Ramos (cell line): Measurements from ENCODE around the gene NRL.

ENCODE experiments used
- in situ Hi-C: fragments of 300-500 bp; cut with MboI; formaldehyde crosslinking; loops from one replicate; pipeline ENCODE4 v1.14.3; 2022; ENCODE audit warnings: low sequenced_read_pairs; ENCODE audit not compliant: unreplicated experiment

Gene NRL

GRCh38 chr14:24071836-24072430 is 42.8 kb downstream of the NRL start:
- in situ Hi-C loops = no loop called here

DNA sequence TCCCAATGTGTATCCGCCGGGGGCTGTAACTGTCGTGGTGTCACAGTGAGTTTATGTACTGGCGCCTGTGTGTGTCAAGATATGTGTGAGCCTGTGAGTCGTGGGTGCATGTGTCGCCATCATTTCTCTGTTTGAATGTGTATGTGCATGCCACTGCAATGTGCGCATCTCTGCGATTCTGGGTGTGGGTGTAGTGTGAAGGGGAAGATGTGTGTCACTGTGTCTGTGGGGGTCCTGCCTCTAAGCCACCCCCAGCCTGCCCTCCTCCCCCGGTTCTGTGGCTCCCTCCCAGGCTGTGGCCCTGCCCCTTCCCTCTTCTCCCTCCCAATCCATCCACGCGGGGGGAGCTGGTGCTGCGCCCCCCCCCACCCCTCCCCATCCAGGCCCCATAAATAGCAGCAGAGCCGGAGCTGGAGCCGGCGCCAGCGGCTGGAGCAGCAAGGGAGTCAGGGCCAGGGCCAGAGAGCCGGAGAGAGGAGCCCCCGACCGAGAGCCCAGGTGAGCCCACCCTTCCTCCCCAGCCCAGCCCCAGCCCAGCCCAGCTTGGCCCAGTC is 43.5 kb downstream of the NRL start, which contains the start of gene CPNE6:
CPNE6 (plus strand) TSS at position 419 of the 554 bp plus-strand sequence. CDS start 1,375 bp downstream, outside the sequence.
- in situ Hi-C loops = no loop called here

DNA sequence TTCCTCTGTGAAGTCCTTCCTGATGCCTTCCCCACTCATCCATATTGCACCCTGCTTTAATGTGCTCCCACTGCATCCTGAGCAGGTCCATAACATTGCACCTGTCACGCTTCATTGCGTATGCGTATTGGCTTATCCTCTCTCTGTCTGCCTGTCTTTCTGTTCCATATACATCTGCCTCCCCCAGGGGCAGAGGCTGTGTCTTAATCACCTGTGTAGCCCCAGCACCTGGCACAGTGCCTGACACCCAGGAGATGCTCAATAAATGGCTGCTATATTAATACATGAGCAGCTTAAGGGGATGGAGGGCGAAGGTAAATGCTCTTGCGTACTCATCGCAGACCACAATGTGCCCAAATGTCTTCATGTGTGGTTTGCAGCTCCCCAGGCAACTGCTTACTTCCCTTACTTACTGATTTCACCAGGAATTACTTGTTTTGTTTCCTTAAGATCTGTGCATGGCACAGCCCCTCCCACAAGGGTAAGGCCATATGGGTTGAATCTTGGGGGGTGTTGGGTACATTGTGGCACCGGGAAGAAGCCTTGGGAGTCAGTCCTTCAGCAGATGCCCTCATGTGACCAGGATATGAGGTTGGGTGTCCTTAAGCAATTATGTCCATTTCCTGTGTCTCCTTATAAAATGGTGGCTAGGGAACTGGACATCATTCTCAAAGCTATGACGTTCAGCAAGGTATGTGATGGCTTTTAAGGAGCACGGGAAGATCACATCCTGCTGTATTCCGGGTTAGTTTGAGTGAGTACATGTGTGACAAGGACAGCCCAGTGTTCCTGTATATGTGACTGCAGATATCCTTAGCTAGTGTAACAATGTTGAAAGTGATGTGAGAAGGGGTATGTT is 44.2 kb downstream of the NRL start:
- in situ Hi-C loops = no loop called here

DNA sequence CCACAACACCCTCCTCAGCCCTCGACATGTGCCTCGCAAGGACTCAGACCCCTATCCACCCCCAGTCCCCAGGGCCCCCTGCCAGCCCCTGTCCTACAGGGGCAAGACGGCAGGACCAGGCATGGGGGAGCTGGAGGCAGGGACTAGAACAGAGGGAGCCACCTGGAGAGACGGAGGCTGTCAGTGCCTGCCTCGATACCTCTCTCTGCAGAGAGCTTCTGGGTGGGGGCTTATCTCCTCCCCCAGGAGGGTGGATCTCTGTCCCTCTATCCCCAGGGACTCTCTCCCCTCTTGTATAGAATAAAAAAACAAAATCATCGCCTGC is 45.4 kb downstream of the NRL start:
- in situ Hi-C loops = no loop called here

DNA sequence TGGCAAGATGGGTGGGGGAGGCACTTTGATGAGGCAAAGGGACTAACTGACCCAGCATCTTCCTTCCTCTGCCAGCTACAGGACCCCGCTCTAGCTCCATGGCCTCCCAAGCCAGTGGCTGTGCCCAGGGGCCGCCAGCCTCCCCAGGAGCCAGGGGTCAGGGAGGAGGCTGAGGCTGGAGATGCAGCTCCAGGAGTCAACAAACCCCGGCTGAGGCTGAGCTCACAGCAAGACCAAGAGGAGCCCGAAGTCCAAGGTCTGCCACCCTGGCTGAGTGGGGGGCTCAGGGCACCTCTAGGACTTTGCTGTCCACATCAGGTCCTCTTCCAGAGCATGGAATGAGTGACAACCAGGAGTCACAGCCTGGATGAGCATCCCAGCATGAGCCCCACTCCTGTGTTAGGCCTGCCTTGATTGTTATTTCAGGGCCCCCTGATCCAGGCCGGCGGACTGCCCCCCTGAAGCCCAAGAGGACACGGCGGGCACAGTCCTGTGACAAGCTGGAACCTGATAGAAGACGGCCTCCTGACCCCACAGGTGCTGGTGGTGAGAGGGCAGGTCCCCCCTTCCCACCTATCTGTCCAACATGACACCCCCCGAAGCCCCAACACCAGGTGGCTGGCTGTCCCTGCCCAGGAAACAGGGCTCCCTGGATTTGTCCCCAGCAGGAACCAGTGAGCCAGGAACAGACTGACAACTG is 45.9 kb downstream of the NRL start:
- in situ Hi-C loops = no loop called here

GRCh38 chr14:24067133-24068082 is 47.3 kb downstream of the NRL start:
- in situ Hi-C loops = no loop called here

DNA sequence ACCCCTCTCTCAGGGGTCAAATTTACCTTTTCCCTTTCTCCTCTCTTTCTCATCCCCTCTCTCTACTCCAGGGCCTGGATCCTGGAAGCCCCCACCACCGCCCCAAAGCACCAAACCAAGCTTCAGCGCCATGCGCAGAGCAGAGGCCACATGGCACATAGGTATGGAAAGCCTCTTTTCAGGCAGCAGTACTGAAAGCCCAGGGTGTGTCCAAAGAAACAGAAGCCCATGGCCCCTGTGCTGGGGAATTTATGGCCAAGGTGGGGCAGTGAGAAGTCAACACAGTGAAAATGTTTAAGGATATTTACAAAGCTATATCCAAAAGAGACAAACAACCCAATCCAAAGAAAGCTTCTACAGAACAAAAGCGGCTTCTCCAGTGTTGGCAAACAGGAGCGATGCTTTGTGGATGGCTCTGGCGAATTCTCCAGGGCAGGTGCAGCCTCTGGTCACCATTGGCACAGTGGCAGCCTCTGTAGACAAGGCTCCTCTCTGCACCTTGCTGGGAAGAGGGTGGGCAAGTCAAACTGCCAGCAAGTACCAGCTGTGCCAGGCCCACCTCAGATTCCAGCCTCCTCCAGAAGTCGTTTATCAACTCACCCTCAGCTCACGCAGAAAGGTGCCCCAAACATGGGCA is 48.1 kb downstream of the NRL start:
- in situ Hi-C loops = no loop called here

DNA sequence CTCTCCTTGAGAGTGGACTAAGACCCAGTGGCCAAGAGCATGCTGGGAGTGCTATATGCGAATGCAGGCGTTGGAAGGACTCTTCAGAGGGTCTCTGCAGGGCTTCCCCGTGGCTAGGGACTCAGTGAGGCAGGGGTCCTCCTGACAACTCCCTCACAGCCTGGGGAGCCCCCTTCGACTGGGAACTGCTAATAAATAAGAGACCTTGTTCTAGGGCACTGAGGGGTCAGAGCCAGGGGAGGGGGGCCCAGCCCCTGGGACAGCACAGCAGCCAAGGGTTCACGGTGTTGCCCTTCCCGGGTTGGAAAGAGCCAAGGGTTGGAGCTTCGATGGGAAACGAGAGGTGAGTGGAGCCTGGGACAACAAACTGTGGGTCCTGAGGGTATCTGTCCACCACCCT is 49.3 kb downstream of the NRL start:
- in situ Hi-C loops = no loop called here

DNA sequence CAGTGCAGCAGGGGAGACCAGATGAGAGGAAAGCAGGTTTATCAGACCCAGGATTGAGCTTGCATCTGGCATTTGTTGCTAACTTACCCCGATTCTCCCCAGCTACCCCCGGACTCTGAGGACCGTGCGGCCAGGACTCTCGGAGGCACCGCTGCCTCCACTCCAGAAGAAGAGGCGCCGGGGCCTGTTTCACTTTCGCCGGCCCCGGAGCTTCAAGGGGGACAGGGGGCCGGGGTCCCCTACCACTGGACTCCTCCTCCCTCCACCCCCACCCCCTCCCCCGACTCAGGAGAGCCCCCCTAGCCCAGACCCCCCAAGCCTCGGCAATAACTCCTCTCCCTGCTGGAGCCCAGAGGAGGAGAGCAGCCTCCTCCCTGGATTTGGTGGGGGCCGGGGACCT is 49.9 kb downstream of the NRL start:
- in situ Hi-C loops = no loop called here

- in situ Hi-C loops = no loop called here
Measured at GRCh38 chr14:24064091-24064795, 50.5 kb downstream of the NRL start.

DNA sequence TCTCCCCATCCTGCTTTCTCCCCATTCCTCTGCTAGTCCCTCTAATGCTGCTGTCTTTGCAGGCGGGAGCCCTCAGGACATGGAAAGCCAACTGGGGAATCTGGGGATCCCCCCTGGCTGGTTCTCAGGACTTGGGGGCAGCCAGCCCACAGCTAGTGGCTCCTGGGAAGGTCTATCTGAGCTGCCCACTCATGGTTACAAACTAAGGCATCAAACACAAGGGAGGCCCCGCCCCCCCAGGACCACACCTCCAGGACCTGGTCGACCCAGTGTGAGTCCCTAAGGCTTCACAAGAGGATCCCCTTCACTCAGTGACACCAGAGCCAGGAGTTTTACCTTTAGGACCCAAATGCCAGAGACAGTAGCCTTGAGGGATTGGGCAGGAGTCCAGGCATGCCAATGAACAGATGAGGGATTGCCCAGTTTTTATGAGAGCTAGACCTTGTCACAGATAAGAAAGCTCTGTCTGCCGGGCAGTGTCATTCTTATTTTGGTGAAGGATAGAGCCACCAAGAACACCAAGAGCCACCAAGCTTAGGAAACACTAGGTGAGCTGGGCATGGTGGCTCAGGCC is 51.4 kb downstream of the NRL start:
- in situ Hi-C loops = no loop called here

GRCh38 chr14:24062216-24062980 is 52.4 kb downstream of the NRL start:
- in situ Hi-C loops = no loop called here

DNA sequence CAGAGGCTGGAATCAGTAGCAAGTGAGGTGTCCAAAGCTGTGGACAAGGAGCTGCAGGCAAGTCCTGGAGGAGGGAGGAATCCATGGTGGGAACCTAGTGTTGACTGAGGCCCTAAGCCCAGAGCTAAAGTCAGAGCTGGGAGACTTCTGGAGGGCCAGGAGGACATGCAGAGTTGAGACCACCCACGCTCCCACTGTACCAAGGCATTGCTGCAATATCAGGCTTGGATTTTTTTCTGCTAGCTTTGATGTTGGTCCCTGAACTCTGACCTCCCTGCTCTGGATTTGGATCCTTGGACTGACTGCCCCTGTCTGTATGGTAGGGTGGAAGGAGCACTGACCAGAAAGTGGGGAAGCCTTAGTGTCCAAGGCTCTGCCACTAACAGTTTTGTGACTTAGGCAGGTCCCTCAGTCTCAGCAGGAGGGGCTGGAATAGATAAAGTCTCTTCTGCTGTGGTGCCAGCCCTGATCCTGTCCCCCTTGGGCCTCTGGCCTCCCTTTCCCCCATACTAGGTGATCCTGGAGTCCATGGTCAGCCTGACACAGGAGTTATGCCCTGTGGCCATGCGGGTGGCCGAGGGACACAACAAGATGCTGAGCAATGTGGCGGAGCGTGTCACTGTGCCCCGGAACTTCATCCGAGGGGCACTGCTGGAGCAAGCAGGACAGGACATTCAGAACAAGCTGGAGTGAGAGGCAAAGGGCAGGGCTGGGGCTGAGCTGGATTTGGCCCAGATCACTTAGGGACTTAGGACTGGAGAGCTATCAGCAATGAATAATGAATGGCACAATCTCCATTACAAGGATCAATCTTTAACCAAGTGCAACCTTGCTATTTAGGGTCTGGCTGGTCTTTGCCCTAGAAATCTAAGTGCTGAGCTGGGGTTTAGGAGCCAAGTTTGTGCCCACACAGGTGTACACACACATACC is 53.5 kb downstream of the NRL start:
- in situ Hi-C loops = no loop called here

GRCh38 chr14:24060443-24060842 is 54.3 kb downstream of the NRL start:
- in situ Hi-C loops = no loop called here

DNA sequence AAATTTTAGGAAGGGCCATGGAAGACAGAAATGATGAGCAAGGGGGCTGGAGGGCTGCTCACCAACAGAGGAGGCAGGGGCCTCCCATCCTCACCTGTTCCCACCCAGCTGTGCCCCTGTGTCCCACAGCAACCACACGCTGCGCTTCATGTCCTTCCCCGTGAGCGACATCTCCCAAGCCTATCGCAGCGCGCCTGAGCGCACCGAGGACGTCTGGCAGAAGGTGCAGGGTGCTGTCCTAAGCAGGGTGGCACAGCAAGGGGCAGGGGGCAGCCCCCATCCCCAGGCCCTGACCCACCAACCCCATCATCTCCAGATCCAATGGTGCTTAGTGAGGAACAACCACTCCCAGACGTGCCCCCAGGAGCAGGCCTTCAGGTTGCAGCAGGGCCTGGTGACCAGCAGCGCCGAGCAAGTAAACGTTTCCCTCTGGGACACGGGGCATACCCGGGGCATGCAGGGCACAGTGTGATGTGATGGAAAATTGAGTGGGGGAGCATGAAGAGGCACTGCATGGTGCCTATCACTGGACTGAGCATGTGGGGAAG is 54.8 kb downstream of the NRL start:
- in situ Hi-C loops = no loop called here

- in situ Hi-C loops = no loop called here
Measured at GRCh38 chr14:24058951-24059475, 55.7 kb downstream of the NRL start.
